Chondrocyte (in vitro differentiated cells): ENCODE results near the gene VSIR. TPM values are rescaled to one million over a fixed set of nuclear protein-coding genes. Genes with fewer than 3 reads are reported as not detected.

ENCODE experiments used
- DNase-seq: peaks from one replicate; pipeline ENCODE4 v3.0.0; 2021; ENCODE audit warnings: mixed read lengths, low spot score
- H3K27ac Mint-ChIP-seq: one replicate; pipeline ENCODE4 v1.8.0; 2021; ENCODE audit warnings: mild to moderate bottlenecking, moderate library complexity, mixed read lengths; ENCODE audit not compliant: unreplicated experiment
- H3K27me3 Mint-ChIP-seq: 2 replicates; pipeline ENCODE4 v1.8.0; 2021; ENCODE audit warnings: low read depth, mixed read lengths
- H3K36me3 Mint-ChIP-seq: 2 replicates; pipeline ENCODE4 v1.8.0; 2021; ENCODE audit warnings: low read depth, mixed read lengths
- H3K4me1 Mint-ChIP-seq: 2 replicates; pipeline ENCODE4 v1.8.0; 2021; ENCODE audit warnings: low read depth, mild to moderate bottlenecking, mixed read lengths
- H3K4me3 Mint-ChIP-seq: one replicate; pipeline ENCODE4 v1.8.0; 2021; ENCODE audit warnings: mild to moderate bottlenecking, moderate library complexity, mixed read lengths; ENCODE audit not compliant: unreplicated experiment
- H3K9me3 Mint-ChIP-seq: 2 replicates; pipeline ENCODE4 v1.8.0; 2021; ENCODE audit warnings: low read depth, mixed read lengths
- CTCF ChIP-seq: fragments of 200-600 bp; sonication (generic); IDR thresholded peaks from 2 replicates; pipeline ENCODE4 v1.5.0; 2021; ENCODE audit warnings: antibody characterized with exemption, mild to moderate bottlenecking, moderate library complexity
- total RNA-seq: library from RNA; stranded (reverse); gene quantifications from 3 replicates; pipeline ENCODE4 v1.2.1, GENCODE V29; 2021

Gene VSIR
- total RNA-seq, 1 donor from 2014 or later, result 1.3 TPM

- Mint-ChIP-seq H3K27ac (no peak overlapping the region), H3K4me3 (no peak overlapping the region)
- no peak for DNase-seq
These were observed 16.8 kb downstream of the VSIR start for GRCh38 chr10:71756311-71757191.

GRCh38 chr10:71755179-71755879 is 18.0 kb downstream of the VSIR start:
- peaks cover 24% of the 10 kb centered on the region for H3K27me3 Mint-ChIP-seq
- no peaks in the 10 kb centered on the region for H3K9me3 Mint-ChIP-seq
- no peaks in the 10 kb centered on the region for H3K4me1 Mint-ChIP-seq
- H3K27ac Mint-ChIP-seq, result no peak overlapping the region
- no peaks in the 10 kb centered on the region for H3K36me3 Mint-ChIP-seq
- no peak for DNase-seq
- no peak for TF ChIP-seq CTCF
- no peak overlapping the region for H3K4me3 Mint-ChIP-seq

More at GRCh38 chr10:71756311-71757191, 16.8 kb downstream of the VSIR start:
- no peak for TF ChIP-seq CTCF
- Mint-ChIP-seq H3K36me3 (no peaks in the 10 kb centered on the region), H3K27me3 (peaks cover 24% of the 10 kb centered on the region), H3K4me1 (no peaks in the 10 kb centered on the region), H3K9me3 (no peaks in the 10 kb centered on the region)

GRCh38 chr10:71754562-71754961 is 18.8 kb downstream of the VSIR start:
- no peak for TF ChIP-seq CTCF
- H3K4me1 Mint-ChIP-seq, result no peaks in the 10 kb centered on the region
- H3K27me3 Mint-ChIP-seq, result peaks cover 24% of the 10 kb centered on the region
- no peaks in the 10 kb centered on the region for H3K36me3 Mint-ChIP-seq
- no peaks in the 10 kb centered on the region for H3K9me3 Mint-ChIP-seq
- no peak for DNase-seq
- H3K4me3 Mint-ChIP-seq, result no peak overlapping the region
- no peak overlapping the region for H3K27ac Mint-ChIP-seq

- H3K4me3 Mint-ChIP-seq, result no peak overlapping the region
- no peaks in the 10 kb centered on the region for H3K9me3 Mint-ChIP-seq
- TF ChIP-seq CTCF, result no peak
- H3K36me3 Mint-ChIP-seq, result no peaks in the 10 kb centered on the region
- no peak overlapping the region for H3K27ac Mint-ChIP-seq
- no peaks in the 10 kb centered on the region for H3K4me1 Mint-ChIP-seq
- peaks cover 24% of the 10 kb centered on the region for H3K27me3 Mint-ChIP-seq
- DNase-seq, result no peak
These were observed 19.3 kb downstream of the VSIR start for GRCh38 chr10:71753960-71754505.
